Measurements from ENCODE around the gene SYCE1.
"Not testable (repeated sequence)": the region's sequence is repeated elsewhere in the genome, so short reads cannot be mapped to it uniquely, and the experiment has no call there.

Gene SYCE1, protein sequence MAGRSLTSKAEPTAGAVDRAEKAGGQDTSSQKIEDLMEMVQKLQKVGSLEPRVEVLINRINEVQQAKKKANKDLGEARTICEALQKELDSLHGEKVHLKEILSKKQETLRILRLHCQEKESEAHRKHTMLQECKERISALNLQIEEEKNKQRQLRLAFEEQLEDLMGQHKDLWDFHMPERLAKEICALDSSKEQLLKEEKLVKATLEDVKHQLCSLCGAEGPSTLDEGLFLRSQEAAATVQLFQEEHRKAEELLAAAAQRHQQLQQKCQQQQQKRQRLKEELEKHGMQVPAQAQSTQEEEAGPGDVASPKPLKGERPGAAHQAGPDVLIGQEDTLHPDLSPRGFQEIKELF

DNA sequence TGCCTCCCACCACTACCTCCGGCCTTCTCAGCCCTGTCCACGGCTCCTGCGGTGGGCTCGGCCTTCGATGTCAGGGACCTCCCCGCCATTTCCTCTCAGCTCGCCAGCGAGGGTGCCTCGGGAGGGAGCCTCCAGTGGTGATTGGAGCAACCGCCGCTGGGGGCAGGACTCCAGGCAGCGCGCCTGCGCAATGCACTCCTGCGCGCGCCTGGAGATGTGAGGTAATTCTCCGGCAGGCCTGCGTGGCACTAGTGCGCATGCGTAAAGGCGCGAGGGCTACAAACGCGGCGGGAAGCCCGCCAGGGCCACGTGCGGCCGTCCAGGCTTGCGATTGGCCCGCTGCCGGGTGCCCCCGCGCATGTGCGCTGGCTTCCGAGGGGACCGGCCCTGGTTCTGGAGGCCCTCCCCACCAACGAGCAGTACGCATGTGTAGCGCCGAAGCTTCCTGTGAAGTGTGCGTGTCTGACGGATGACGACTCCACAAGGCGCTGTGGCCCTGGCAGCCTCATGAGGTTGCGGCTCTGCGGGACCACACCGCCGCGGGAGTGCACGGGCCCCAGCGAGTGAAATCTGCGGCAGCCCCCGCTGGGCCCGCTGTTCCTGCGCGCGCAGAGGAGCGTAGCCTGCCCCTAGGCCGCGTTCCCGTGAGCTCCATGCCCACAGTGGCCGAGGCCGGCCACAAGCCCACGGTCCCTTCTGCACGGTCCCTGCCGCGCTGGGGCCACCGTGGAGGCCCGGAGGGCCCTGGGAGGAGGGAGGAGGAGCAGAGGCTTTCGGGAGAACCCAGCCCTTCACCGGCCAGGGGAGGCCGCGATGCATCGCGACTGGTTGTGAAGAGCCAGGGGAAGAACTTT lies at the start of gene SYCE1:
Gene SYCE1, minus strand, starts transcription at position 143 of the 854 bp plus-strand sequence. Its CDS starts 54 bp downstream, at position 89.
- no peak for DNase-seq

DNA sequence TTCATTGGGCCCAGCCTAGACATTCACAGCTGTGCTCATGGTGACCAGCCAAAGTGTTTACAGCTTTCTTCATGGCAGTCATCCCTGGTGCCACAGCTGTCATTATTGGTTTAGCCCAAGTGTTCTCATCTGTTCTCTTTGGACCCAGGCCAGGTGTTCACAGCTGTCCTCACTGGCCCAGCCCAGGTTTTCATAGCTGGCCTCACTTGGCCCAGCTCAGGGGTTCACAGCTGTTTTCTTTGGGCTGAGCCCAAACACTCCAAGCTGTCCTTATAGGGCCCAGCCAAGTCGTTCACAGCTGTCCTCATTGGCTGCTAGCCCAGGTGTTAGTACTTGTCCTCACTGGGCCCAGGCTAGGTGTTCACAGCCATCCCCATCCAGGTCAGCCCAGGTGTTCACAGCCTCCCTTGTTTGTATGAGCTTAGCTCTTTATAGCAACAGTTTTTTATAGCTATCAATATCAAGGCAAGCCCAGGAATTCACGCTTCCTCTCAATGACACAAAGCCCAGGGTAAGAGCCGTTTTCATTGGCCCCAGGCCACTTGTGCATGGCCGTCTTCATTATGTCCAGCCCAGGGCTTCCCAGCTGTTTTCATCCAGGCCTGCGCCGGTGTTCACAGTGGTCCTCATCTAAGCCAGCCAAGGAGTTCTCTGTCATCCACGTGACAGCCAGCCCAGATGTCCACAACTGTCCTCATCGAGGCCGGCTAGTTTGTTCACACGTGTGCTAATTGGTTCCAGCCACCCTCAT lies 49.6 kb upstream of the SYCE1 start:
- no peak for DNase-seq

DNA sequence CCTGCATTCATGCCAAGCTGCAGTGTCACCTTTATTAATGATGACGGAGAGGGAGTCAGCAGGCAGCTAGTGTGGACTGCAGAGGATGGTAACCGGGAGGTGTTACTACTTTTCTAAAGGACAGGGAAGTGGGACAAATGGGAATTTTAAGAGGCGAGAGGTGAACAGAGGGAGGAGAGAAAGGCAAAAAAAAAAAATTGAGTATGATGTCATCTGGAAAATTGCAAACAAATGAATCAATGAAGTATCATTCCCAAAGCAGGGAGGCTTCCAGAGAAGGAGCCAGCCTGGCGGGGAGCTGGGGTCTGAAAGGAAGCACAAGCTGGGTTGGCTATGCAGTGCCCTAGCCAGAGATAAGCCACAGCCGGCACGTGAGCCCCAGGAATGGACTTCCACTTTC lies 48.3 kb upstream of the SYCE1 start:
- no peak for DNase-seq

DNA sequence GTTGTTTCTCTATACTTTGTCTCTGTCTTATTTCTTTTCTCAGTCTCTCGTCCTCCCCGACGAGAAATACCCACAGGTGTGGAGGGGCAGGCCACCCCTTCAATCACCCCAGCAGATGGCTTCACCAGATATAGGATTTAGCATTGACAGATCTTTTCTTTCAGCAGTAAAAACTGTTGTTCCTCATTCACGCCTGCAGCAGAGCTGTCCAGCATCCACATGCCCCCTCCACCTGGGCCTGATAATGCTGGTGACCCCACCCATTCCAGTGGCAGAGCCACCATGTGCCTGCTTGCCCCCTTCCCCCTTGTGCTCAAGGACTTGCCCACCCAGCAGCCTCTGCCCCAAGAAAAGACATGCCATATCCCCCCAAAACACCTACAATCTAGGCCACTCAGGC lies 45.7 kb upstream of the SYCE1 start:
- no peak for DNase-seq

DNA sequence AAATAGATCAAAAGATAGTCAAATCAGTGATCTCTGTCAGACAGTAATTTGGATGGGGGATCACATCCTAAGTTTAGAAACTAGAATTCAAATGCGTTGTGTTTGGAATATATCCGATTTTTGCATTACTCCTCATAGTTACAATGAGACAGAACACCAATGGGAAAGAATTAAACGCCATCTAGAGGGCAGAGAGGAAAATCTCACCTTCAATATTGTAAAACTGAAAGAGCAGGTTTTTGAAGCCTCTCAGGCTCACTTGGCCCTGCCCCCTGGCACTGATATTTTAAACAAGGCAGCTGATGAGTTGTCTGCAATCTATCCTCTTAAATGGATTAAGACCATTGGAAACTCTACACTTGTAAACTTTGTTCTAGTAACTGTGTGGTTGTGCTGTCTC lies 43.5 kb upstream of the SYCE1 start:
- DNase-seq, result peak; percentile 6

DNA sequence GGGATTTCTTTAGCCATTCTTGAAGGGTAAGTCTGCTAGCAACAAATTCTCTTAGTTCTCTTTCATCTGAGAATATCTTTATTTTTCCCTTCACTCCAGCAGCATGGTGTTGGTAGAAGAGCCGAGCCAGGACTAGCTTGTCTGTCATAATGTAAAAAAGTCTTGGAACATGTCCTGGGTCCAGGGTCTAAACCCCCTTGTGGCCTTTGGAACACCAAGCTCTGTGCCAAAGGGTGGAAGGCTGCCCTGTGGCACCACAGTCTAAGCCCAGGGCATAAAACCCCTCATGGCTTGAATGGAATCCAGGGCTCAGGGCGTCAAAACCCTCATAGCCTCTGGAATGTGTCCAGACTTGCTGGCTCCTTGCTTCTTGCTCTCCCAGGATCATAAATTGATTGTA lies 38.1 kb upstream of the SYCE1 start:
- not testable (repeated sequence) for DNase-seq

DNA sequence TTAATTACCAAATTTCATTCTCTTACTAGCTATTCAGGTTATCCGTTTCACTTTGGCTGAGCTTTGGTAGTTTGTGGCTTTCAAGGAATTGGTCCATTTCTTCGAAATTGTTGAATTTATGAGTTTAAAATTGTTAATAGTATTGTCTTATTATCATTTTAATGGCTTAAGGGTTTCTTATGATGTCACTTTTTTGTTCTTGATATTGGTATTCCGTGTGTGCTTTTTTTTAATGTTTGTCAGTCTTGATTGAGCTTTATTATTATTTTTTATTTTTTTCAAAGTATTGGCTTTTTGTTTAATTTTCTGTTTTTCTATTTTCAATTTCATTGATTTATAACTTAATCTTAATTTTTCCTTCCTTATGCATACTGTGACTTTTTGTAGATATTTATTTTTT lies 35.3 kb upstream of the SYCE1 start:
- DNase-seq, result no peak

DNA sequence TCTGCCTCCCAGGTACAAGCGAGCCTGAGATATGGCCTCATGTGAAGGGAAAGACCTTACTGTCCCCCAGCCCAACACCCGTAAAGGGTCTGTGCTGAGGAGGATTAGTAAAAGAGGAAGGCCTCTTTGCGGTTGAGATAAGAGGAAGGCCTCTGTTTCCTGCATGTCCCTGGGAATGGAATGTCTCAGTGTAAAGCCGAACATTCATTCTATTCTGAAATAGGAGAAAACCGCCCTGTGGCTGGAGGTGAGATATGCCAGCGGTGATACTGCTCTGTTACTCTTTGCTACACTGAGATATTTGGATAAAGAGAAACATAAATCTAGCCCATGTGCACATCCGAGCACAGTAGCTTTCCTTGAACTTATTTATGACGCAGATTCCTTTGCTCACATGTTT lies 34.5 kb upstream of the SYCE1 start:
- DNase-seq, result not testable (repeated sequence)

DNA sequence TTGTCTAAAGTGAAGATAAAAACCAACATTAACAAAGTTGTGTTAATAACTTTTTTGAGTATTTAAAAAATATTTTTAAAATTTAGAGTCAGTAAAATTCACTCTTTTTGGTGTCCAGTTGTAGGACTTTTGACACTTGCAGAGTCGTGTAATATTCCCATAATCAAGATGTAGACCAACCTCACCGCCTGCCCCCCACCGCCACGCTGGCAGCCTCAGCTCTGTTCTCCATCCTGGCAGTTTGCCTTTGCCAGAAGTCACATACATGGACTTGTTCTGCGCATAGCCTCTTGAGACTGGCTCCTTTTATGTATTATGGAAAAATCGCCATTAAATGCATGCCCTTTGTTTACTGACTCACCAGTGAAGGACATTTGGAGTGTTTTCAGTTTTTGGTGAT lies 27.3 kb upstream of the SYCE1 start:
- DNase-seq, result no peak

DNA sequence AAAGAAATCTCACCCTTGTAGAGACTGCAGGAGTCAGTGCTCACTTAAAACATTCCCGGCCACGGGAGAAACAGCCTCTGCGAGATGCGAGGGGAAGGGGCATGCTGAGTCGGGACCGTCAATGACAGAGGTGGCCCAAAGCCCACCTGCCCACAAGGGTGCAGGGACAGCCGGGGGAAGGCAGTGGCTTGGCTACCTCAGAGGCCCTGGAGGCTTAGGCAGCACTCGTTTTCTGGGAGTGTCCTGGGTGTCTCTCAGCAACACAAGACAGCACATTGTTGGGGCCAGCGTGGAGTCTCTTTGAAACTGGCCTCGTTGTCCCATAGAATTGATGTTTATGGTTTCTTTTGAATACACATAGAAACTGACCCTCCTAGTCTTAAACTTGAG lies 25.6 kb upstream of the SYCE1 start:
- no peak for DNase-seq

DNA sequence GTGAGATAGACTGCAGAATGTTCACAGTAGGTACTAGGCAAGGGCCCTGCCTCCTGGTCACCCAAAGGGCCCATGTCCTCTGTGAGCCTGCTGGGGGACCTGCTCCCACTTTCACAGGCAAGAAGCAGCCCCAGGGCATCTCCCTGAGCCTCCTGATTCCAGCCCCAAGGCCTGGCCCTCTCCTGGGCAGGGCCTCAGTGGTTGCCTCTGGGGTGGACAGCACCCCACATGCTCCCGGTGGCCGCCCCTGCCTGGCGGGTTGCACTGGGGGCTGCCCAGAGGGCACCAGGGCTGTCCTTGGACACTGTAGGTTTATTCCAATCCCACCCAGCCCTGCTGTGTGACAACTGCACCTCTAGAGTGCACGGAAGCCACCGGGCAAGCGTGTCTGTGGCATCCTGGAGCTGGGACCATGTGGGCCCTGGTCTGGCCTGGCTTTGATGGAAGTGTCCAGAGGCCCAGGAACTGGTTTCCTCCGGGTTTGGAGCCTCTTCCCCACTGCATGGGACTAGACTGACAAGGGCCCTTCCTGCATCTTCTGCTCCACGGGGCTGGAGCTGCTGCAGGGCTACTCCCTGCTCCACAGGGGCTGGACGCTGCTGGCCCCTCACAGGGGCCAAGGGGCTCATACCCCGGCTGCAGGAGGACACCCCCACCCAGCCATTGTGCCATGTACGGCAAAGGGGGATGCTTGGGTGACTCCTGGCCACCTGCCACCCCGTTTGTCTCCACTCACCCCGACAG lies 25.0 kb upstream of the SYCE1 start:
- no peak for DNase-seq

DNA sequence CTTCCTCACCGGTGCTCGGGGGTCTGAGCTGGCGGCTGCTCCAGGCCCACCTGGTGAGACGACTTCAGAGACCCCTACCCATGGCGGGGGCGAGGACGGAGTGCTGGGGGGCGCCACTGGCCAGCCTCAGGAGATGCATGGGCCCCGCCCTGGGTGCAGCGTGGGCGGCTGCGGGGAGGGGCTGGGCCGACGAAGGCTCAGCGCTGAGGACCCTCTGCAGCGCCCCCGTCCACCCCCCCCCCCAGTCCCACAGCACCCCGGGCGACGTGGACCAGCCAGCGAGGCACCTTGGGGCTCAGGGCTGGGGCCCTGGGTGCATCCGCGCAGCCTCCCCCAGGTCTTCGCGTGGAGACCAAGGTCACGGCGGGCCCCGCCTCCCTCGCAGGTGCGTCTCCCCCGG lies 11.7 kb upstream of the SYCE1 start:
- not testable (repeated sequence) for DNase-seq

DNA sequence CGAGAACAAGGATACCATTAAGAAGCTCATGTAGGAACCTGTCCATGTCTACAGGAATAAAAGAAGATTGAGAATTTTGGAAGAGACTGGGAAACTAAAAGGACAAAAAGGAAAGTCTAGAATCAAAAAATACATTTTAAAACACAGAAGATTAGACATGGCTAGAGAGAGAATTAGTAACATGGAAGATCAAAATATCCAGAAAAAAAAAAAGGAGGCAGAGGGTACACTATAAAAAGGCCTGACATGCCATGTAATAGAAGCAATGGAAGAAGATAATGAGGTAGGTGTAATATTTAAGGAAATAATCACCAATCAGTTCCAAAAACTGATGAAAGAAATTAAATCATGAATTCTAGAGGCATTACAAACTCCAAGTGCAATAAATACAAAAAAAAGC lies 8.1 kb upstream of the SYCE1 start:
- not testable (repeated sequence) for DNase-seq

DNA sequence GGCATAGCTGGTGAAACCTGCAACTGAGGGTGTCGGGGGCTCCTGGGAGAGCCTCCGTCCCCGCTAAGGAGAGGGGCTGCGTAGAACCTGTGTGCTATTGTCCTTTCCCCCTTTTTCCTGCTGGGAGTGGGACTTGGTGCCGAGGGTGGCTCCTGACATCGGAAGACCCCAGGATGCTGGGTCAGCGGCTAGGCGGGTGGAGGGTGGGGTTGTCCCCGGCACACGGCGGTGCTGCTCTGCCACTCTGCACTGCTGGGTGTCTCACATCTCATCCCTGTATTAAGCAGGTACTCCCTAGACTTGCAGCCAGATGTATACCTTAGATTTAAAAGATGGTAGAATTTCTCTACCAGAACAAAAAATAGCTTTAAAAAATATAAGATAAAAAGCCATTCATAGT lies 6.7 kb upstream of the SYCE1 start:
- not testable (repeated sequence) for DNase-seq

DNA sequence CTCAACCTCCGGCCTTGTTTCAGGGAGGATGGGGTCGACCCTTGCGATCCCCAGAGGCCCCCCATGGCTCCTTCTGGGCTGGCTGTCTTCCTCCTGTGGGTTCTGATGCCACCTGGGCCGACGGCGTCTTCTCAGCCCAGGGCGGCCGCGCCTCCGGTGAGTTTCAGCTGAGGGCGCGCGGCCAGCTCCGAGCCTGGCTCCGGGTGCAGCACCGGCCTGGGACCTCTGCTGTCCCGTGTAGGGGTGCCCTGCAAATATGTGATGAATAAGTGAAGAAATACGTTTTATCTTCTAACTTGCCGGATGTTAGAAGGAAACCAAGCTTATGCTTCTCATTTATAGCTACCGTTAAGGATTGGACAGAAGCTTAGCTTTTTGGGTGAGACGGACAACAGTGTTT lies 4.4 kb upstream of the SYCE1 start:
- not testable (repeated sequence) for DNase-seq

DNA sequence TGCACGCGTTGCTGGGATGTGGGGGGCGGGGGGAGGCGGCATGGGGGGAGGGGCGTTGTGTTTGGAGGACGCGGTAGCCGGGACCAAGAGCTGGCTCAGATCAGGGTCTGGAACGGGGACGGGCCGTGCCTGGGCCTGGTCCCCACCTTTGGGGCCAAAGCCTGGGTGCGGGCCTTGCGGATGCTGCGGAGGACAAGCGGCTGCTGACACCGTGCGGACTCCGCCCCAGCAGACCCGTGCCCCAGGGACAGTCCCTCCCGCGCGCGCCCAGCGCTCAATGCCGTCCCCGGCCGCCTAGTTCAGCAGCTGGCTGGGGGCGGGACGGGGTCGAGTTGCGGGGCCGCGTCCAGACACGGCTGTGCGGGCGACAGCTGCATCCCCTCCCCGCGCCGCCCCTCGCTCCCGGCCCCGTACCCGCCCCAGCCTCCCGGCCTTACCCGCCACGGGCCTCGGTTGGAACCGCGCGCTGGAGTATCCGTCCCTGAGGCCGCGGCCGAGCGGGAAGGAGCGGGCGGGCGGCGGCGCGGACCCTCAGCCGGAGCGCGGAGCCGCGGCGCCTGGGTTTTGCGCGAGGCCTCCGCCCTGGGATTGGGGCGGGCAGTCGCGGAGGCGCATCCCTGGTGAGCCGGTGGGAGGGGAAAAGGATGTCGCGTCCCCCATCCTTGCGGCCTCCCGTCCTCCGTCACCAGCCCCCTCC lies 3.6 kb upstream of the SYCE1 start:
- DNase-seq, result not testable (repeated sequence)

DNA sequence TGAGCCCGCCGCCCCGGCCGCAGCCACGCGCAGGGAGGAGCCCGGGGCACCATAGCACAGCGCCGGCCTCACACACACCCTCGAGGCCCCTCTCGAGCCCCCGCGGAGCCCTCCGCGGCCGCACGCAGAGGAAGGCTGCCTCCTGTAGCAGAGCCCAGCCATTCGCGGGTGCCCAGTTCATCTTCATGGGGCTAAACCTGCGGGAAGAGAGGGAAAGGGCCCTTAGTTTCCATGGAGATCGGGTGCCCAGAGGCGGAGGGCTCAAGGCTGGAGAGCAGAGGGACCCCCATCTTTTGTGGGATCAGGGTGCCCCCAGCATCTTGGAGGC lies 2.9 kb upstream of the SYCE1 start:
- DNase-seq, result no peak

DNA sequence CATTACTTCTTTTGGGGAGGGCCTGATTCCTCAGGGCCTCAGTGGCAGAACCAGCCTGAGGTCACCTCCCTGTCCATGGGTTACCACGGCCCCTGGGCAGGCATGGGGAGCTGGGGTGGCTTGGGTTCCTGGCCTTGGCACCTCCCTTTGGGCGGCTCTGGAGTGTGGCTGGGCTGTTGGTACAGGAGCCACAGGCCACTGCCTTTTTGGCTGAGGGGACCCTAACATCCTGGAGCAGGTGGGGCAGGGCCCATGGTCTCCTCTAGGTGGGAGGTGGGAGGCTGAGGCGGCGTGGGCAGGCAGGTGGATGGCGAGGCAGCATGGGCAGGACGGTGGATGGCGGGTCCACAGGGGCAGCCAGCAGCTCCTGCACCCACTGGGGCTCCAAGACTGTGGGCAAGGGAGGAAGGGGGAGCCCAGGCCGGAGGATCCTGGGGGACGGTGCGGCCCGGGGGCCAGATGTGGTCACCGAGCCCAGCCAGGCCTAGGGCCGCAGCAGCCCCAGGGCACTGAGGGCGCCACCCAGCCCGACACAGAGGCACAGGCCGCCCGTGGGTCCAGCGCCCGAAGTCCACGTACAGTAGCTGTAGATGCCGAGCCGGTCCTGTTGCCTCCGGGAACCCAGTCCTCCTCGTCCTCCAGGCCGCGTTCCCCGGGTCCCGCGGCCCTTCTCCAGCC lies 2.4 kb upstream of the SYCE1 start:
- DNase-seq, result no peak

DNA sequence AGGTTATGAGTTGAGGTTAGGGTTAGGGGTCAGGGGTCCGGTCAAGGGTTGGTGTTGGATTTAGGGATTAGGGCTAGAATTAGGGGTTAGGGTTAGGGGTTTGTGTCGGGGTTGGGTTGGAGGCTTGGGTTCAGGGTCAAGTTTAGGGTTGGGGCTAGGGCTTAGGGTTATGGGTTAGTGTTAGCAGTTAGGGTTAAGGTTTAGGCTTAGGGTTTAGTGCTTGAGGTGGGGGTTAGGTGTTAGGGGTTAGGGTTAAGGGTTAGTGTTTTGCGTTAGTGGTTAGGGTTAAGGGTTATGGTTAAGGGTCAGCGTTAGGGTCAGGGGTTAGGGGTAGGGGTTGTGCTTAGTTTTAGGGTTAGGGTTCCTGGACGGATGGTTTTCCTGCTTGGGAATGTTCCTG lies 1.7 kb upstream of the SYCE1 start:
- no peak for DNase-seq

DNA sequence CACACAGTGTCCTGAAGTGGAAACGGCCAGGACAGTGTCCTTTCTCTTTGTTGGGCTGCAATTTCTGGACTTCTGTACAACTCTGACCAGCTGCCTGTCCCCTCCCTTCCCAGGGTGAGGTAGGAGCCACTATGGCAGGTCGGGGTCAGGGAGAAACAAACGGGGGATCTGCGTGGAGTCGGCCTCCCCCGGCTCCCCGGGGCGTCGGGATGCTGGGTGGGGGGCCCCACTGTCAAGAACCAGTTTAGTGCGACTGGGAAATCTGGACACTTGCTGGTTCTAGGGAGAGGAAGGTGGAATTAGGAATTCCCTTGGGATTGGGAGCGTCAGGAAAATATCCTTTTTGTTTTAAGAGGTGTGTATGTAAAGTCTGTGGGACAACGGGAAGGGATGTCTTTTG lies 567 bp downstream of the SYCE1 start:
- DNase-seq, result no peak

DNA sequence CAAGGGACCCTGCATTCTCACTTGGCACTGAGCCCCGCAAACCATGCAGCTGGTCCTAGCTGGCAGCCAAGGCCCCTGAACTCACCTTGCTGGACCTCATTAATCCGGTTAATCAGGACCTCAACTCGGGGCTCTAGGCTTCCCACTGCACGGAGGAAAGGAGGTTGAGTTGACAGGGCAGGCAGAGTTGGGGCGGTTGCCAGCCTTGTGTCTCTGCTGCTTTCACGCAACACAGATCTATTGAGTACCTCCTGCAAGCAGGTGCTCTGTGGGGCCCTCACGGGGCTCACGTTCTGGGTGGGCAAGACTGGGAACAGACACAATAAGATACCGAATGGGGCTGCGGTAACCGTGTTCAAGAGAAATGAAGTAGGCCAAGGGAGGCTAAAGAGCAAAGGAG lies 6.2 kb downstream of the SYCE1 start:
- no peak for DNase-seq

DNA sequence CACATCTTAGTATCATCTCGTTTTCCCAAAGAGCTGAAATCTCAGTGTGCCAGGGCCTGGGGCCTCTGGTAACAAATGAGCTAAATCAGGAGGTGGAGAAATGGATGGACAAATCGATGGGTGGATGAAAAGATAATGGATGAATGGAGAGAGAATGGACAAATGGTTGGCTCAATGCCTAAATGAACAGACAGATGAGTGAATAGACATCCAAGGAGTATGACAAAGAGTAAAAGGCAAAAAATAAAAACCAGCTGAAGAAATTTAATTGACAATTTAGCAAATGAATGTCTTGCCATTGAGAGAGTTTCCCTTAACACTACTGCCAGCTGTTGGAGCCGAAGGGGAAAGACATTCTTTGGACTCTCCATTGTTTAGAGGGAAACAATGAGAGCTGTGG lies 8.0 kb downstream of the SYCE1 start:
- DNase-seq, result no peak

Data from NCI-H69 (cell line).